Stimulated activated naive B cell treated with anti-CD40 and anti-IgM and Interleukin-4, amounts not matched to agents 10 μg/mL and 1 μg/mL and 100 μg/mL, for 72 hours (primary cell): ENCODE results near the gene CTDSPL.

Source experiments
- ATAC-seq, 2 donors: fragments of 150-1000 bp; cut with Tn5 transposase; replicated peaks; 2 replicates each; pipeline ENCODE4 v1.10.0; 2021; ENCODE audit warnings: moderate library complexity in 1 of 2
- DNase-seq: peaks from one replicate; pipeline ENCODE4 v3.0.0; 2021
- H3K27ac Mint-ChIP-seq: one replicate; pipeline ENCODE4 v1.8.0; 2022; ENCODE audit warnings: mild to moderate bottlenecking, mixed read lengths
- H3K27me3 Mint-ChIP-seq, 2 donors: one replicate each; pipeline ENCODE4 v1.8.0; 2022; ENCODE audit warnings: mixed read lengths in 2 of 2
- H3K36me3 Mint-ChIP-seq, 2 donors: one replicate each; pipeline ENCODE4 v1.8.0; 2022; ENCODE audit warnings: mixed read lengths in 2 of 2, mild to moderate bottlenecking in 1 of 2
- H3K4me1 Mint-ChIP-seq, 2 donors: one replicate each; pipeline ENCODE4 v1.8.0; 2022; ENCODE audit warnings: mixed read lengths in 2 of 2, mild to moderate bottlenecking in 1 of 2
- H3K4me3 Mint-ChIP-seq, 2 donors: one replicate each; pipeline ENCODE4 v1.8.0; 2022; ENCODE audit warnings: mild to moderate bottlenecking in 2 of 2, mixed read lengths in 2 of 2, moderate library complexity in 1 of 2
- H3K9me3 Mint-ChIP-seq, 2 donors: one replicate each; pipeline ENCODE4 v1.8.0; 2022; ENCODE audit warnings: mixed read lengths in 2 of 2, mild to moderate bottlenecking in 1 of 2

Gene CTDSPL

GRCh38 chr3:37924453-37924852 is 62.8 kb downstream of the CTDSPL start:
- H3K36me3 Mint-ChIP-seq: no peaks in the 10 kb centered on the region
- H3K4me1 Mint-ChIP-seq: peaks cover 0 to 3% of the 10 kb centered on the region in 2 donors
- H3K4me3 Mint-ChIP-seq: no peak overlapping the region
- no peak overlapping the region for H3K27ac Mint-ChIP-seq
- H3K27me3 Mint-ChIP-seq: no peaks in the 10 kb centered on the region
- H3K9me3 Mint-ChIP-seq: no peaks in the 10 kb centered on the region
- ATAC-seq: no peak
- DNase-seq: no peak

- Mint-ChIP-seq H3K36me3 (no peaks in the 10 kb centered on the region), H3K27ac (no peak overlapping the region), H3K27me3 (no peaks in the 10 kb centered on the region), H3K4me3 (no peak overlapping the region), H3K9me3 (no peaks in the 10 kb centered on the region), H3K4me1 (peaks cover 0 to 3% of the 10 kb centered on the region in 2 donors)
- ATAC-seq (no peak), DNase-seq (no peak)
These were observed 63.5 kb downstream of the CTDSPL start for GRCh38 chr3:37925157-37925556.

GRCh38 chr3:37926611-37927010 is 64.9 kb downstream of the CTDSPL start:
- no peak overlapping the region for H3K4me3 Mint-ChIP-seq
- H3K9me3 Mint-ChIP-seq: no peaks in the 10 kb centered on the region
- no peaks in the 10 kb centered on the region for H3K36me3 Mint-ChIP-seq

GRCh38 chr3:37930495-37930894 is 68.8 kb downstream of the CTDSPL start:
- DNase-seq (no peak), ATAC-seq (no peak)
- H3K27ac Mint-ChIP-seq: no peak overlapping the region
- no peak overlapping the region for H3K4me3 Mint-ChIP-seq
- no peaks in the 10 kb centered on the region for H3K36me3 Mint-ChIP-seq
- H3K9me3 Mint-ChIP-seq: no peaks in the 10 kb centered on the region
- no peaks in the 10 kb centered on the region for H3K4me1 Mint-ChIP-seq
- H3K27me3 Mint-ChIP-seq: no peaks in the 10 kb centered on the region

More at GRCh38 chr3:37926611-37927010, 64.9 kb downstream of the CTDSPL start:
- peaks cover 0 to 3% of the 10 kb centered on the region in 2 donors for H3K4me1 Mint-ChIP-seq
- H3K27ac Mint-ChIP-seq: no peak overlapping the region
- DNase-seq (no peak), ATAC-seq (no peak)
- no peaks in the 10 kb centered on the region for H3K27me3 Mint-ChIP-seq

GRCh38 chr3:37932505-37932904 is 70.8 kb downstream of the CTDSPL start:
- no peaks in the 10 kb centered on the region for H3K4me1 Mint-ChIP-seq
- no peaks in the 10 kb centered on the region for H3K9me3 Mint-ChIP-seq
- no peak overlapping the region for H3K4me3 Mint-ChIP-seq
- ATAC-seq (no peak), DNase-seq (no peak)
- no peaks in the 10 kb centered on the region for H3K27me3 Mint-ChIP-seq
- H3K36me3 Mint-ChIP-seq: no peaks in the 10 kb centered on the region
- no peak overlapping the region for H3K27ac Mint-ChIP-seq

- Mint-ChIP-seq H3K36me3 (no peaks in the 10 kb centered on the region), H3K27ac (no peak overlapping the region), H3K27me3 (no peaks in the 10 kb centered on the region), H3K4me1 (no peaks in the 10 kb centered on the region), H3K4me3 (no peak overlapping the region), H3K9me3 (no peaks in the 10 kb centered on the region)
- no peak for ATAC-seq
- DNase-seq: no peak
These were observed 73.1 kb downstream of the CTDSPL start for GRCh38 chr3:37934631-37935289.

GRCh38 chr3:37935290-37935668 is 73.6 kb downstream of the CTDSPL start:
- DNase-seq (no peak), ATAC-seq (no peak)
- no peaks in the 10 kb centered on the region for H3K27me3 Mint-ChIP-seq
- no peaks in the 10 kb centered on the region for H3K9me3 Mint-ChIP-seq
- no peaks in the 10 kb centered on the region for H3K4me1 Mint-ChIP-seq
- no peak overlapping the region for H3K4me3 Mint-ChIP-seq
- no peaks in the 10 kb centered on the region for H3K36me3 Mint-ChIP-seq
- no peak overlapping the region for H3K27ac Mint-ChIP-seq

- Mint-ChIP-seq H3K27me3 (no peaks in the 10 kb centered on the region), H3K27ac (no peak overlapping the region), H3K4me3 (no peak overlapping the region), H3K36me3 (no peaks in the 10 kb centered on the region), H3K4me1 (no peaks in the 10 kb centered on the region), H3K9me3 (no peaks in the 10 kb centered on the region)
- no peak for DNase-seq
- no peak for ATAC-seq
These were observed 74.3 kb downstream of the CTDSPL start for GRCh38 chr3:37935756-37936666.

GRCh38 chr3:37937156-37937555 is 75.5 kb downstream of the CTDSPL start:
- no peak for ATAC-seq
- Mint-ChIP-seq H3K9me3 (no peaks in the 10 kb centered on the region), H3K27me3 (no peaks in the 10 kb centered on the region), H3K4me1 (no peaks in the 10 kb centered on the region), H3K36me3 (no peaks in the 10 kb centered on the region), H3K4me3 (no peak overlapping the region), H3K27ac (no peak overlapping the region)
- no peak for DNase-seq

GRCh38 chr3:37938011-37938410 is 76.3 kb downstream of the CTDSPL start:
- Mint-ChIP-seq H3K36me3 (no peaks in the 10 kb centered on the region), H3K4me1 (no peaks in the 10 kb centered on the region), H3K27ac (no peak overlapping the region), H3K27me3 (peaks cover 0 to 2% of the 10 kb centered on the region in 2 donors), H3K4me3 (no peak overlapping the region), H3K9me3 (no peaks in the 10 kb centered on the region)
- ATAC-seq (no peak), DNase-seq (no peak)

GRCh38 chr3:37940242-37940908 is 78.7 kb downstream of the CTDSPL start:
- no peak for ATAC-seq
- no peak overlapping the region for H3K27ac Mint-ChIP-seq
- H3K36me3 Mint-ChIP-seq: no peaks in the 10 kb centered on the region
- H3K4me3 Mint-ChIP-seq: no peak overlapping the region
- DNase-seq: no peak
- no peaks in the 10 kb centered on the region for H3K9me3 Mint-ChIP-seq
- H3K4me1 Mint-ChIP-seq: no peaks in the 10 kb centered on the region
- peaks cover 0 to 4% of the 10 kb centered on the region in 2 donors for H3K27me3 Mint-ChIP-seq

GRCh38 chr3:37941608-37942508 is 80.2 kb downstream of the CTDSPL start:
- Mint-ChIP-seq H3K4me3 (no peak overlapping the region), H3K36me3 (no peaks in the 10 kb centered on the region), H3K27me3 (peaks cover 0 to 4% of the 10 kb centered on the region in 2 donors), H3K9me3 (no peaks in the 10 kb centered on the region), H3K27ac (no peak overlapping the region), H3K4me1 (no peaks in the 10 kb centered on the region)
- ATAC-seq (no peak), DNase-seq (no peak)

GRCh38 chr3:37942646-37943045 is 81.0 kb downstream of the CTDSPL start:
- no peaks in the 10 kb centered on the region for H3K36me3 Mint-ChIP-seq

GRCh38 chr3:37943126-37943525 is 81.4 kb downstream of the CTDSPL start:
- Mint-ChIP-seq H3K27ac (no peak overlapping the region), H3K36me3 (no peaks in the 10 kb centered on the region), H3K4me1 (no peaks in the 10 kb centered on the region), H3K4me3 (no peak overlapping the region), H3K27me3 (peaks cover 0 to 4% of the 10 kb centered on the region in 2 donors), H3K9me3 (no peaks in the 10 kb centered on the region)
- ATAC-seq (no peak), DNase-seq (no peak)

More at GRCh38 chr3:37942646-37943045, 81.0 kb downstream of the CTDSPL start:
- peaks cover 0 to 4% of the 10 kb centered on the region in 2 donors for H3K27me3 Mint-ChIP-seq
- no peak for ATAC-seq
- no peaks in the 10 kb centered on the region for H3K9me3 Mint-ChIP-seq
- no peak overlapping the region for H3K27ac Mint-ChIP-seq
- no peak for DNase-seq
- H3K4me1 Mint-ChIP-seq: no peaks in the 10 kb centered on the region
- H3K4me3 Mint-ChIP-seq: no peak overlapping the region
